ENCODE measurements around the gene RIMBP2.

- no peak for TF ChIP-seq CTCF (optimal IDR thresholded peaks at IDR 0.05 in 1 of 3, IDR thresholded peaks at IDR 0.05 in 1 of 3, conservative IDR thresholded peaks at IDR 0.05 in 1 of 3; ENCODE audit: extremely low read depth in 1 of 3, insufficient read depth in 2 of 3, low read length in 3 of 3)
- TF ChIP-seq EZH2 (IDR thresholded peaks at IDR 0.05; ENCODE audit: low read length): no peak
Measured at GRCh38 chr12:130574402-130574801, 141.7 kb downstream of the RIMBP2 start.
